ENCODE data around the gene CSNK2A2. TPM values are rescaled to one million over a fixed set of nuclear protein-coding genes. Genes with fewer than 3 reads are reported as not detected.

The CSNK2A2 gene
- total and polyA plus RNA-seq, 2 experiments from 2014 or later = 44.7 to 102 TPM

- Histone ChIP-seq H3K36me3 (ENCODE audit: insufficient read depth) (no peaks in the 10 kb centered on the region), H3K4me3 (peak overlapping the region; percentile 56), H3K4me1 (ENCODE audit: insufficient read depth) (peaks cover 17% of the 10 kb centered on the region), H4K20me1 (replicated peaks; ENCODE audit: insufficient read depth) (no peaks in the 10 kb centered on the region), H3K27me3 (ENCODE audit: insufficient read depth) (no peaks in the 10 kb centered on the region), H3K9me2 (ENCODE audit: insufficient read depth) (no peaks in the 10 kb centered on the region), H2AFZ (peak overlapping the region; percentile 91), H3K4me2 (peak overlapping the region; percentile 83), H3K79me2 (replicated peaks; ENCODE audit: insufficient read depth) (no peaks in the 10 kb centered on the region), H3K27ac (ENCODE audit: low read depth) (no peak overlapping the region), H3F3A (replicated peaks; ENCODE audit: low read depth) (no peaks in the 10 kb centered on the region)
- TF ChIP-seq, protein P1, sequence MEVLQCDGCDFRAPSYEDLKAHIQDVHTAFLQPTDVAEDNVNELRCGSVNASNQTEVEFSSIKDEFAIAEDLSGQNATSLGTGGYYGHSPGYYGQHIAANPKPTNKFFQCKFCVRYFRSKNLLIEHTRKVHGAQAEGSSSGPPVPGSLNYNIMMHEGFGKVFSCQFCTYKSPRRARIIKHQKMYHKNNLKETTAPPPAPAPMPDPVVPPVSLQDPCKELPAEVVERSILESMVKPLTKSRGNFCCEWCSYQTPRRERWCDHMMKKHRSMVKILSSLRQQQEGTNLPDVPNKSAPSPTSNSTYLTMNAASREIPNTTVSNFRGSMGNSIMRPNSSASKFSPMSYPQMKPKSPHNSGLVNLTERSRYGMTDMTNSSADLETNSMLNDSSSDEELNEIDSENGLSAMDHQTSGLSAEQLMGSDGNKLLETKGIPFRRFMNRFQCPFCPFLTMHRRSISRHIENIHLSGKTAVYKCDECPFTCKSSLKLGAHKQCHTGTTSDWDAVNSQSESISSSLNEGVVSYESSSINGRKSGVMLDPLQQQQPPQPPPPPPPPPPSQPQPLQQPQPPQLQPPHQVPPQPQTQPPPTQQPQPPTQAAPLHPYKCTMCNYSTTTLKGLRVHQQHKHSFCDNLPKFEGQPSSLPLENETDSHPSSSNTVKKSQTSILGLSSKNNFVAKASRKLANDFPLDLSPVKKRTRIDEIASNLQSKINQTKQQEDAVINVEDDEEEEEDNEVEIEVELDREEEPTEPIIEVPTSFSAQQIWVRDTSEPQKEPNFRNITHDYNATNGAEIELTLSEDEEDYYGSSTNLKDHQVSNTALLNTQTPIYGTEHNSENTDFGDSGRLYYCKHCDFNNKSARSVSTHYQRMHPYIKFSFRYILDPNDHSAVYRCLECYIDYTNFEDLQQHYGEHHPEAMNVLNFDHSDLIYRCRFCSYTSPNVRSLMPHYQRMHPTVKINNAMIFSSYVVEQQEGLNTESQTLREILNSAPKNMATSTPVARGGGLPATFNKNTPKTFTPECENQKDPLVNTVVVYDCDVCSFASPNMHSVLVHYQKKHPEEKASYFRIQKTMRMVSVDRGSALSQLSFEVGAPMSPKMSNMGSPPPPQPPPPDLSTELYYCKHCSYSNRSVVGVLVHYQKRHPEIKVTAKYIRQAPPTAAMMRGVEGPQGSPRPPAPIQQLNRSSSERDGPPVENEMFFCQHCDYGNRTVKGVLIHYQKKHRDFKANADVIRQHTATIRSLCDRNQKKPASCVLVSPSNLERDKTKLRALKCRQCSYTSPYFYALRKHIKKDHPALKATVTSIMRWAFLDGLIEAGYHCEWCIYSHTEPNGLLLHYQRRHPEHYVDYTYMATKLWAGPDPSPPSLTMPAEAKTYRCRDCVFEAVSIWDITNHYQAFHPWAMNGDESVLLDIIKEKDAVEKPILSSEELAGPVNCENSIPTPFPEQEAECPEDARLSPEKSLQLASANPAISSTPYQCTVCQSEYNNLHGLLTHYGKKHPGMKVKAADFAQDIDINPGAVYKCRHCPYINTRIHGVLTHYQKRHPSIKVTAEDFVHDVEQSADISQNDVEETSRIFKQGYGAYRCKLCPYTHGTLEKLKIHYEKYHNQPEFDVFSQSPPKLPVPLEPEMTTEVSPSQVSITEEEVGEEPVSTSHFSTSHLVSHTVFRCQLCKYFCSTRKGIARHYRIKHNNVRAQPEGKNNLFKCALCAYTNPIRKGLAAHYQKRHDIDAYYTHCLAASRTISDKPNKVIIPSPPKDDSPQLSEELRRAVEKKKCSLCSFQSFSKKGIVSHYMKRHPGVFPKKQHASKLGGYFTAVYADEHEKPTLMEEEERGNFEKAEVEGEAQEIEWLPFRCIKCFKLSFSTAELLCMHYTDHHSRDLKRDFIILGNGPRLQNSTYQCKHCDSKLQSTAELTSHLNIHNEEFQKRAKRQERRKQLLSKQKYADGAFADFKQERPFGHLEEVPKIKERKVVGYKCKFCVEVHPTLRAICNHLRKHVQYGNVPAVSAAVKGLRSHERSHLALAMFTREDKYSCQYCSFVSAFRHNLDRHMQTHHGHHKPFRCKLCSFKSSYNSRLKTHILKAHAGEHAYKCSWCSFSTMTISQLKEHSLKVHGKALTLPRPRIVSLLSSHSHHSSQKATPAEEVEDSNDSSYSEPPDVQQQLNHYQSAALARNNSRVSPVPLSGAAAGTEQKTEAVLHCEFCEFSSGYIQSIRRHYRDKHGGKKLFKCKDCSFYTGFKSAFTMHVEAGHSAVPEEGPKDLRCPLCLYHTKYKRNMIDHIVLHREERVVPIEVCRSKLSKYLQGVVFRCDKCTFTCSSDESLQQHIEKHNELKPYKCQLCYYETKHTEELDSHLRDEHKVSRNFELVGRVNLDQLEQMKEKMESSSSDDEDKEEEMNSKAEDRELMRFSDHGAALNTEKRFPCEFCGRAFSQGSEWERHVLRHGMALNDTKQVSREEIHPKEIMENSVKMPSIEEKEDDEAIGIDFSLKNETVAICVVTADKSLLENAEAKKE (CRISPR knock-in tag; IDR thresholded peaks at IDR 0.05) = no peak
- TF ChIP-seq, protein P2, sequence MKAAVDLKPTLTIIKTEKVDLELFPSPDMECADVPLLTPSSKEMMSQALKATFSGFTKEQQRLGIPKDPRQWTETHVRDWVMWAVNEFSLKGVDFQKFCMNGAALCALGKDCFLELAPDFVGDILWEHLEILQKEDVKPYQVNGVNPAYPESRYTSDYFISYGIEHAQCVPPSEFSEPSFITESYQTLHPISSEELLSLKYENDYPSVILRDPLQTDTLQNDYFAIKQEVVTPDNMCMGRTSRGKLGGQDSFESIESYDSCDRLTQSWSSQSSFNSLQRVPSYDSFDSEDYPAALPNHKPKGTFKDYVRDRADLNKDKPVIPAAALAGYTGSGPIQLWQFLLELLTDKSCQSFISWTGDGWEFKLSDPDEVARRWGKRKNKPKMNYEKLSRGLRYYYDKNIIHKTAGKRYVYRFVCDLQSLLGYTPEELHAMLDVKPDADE (IDR thresholded peaks at IDR 0.05) = no peak
- no peak for TF ChIP-seq STAT1 (IDR thresholded peaks at IDR 0.05; ENCODE audit: unreplicated experiment)
- TF ChIP-seq, protein P3, sequence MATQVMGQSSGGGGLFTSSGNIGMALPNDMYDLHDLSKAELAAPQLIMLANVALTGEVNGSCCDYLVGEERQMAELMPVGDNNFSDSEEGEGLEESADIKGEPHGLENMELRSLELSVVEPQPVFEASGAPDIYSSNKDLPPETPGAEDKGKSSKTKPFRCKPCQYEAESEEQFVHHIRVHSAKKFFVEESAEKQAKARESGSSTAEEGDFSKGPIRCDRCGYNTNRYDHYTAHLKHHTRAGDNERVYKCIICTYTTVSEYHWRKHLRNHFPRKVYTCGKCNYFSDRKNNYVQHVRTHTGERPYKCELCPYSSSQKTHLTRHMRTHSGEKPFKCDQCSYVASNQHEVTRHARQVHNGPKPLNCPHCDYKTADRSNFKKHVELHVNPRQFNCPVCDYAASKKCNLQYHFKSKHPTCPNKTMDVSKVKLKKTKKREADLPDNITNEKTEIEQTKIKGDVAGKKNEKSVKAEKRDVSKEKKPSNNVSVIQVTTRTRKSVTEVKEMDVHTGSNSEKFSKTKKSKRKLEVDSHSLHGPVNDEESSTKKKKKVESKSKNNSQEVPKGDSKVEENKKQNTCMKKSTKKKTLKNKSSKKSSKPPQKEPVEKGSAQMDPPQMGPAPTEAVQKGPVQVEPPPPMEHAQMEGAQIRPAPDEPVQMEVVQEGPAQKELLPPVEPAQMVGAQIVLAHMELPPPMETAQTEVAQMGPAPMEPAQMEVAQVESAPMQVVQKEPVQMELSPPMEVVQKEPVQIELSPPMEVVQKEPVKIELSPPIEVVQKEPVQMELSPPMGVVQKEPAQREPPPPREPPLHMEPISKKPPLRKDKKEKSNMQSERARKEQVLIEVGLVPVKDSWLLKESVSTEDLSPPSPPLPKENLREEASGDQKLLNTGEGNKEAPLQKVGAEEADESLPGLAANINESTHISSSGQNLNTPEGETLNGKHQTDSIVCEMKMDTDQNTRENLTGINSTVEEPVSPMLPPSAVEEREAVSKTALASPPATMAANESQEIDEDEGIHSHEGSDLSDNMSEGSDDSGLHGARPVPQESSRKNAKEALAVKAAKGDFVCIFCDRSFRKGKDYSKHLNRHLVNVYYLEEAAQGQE (IDR thresholded peaks at IDR 0.05; ENCODE audit: unreplicated experiment) = no peak
- no peak for TF ChIP-seq NANOG (IDR thresholded peaks at IDR 0.05; ENCODE audit: borderline replicate concordance)
- TF ChIP-seq POLR2AphosphoS5 (IDR thresholded peaks at IDR 0.05; ENCODE audit: low read depth) = no peak
- TF ChIP-seq ZNF331 (CRISPR knock-in tag; IDR thresholded peaks at IDR 0.05; ENCODE audit: low read depth) = no peak
- no peak for TF ChIP-seq ZNF114 (CRISPR knock-in tag; IDR thresholded peaks at IDR 0.05)
- TF ChIP-seq CTCF (conservative IDR thresholded peaks at IDR 0.05; ENCODE audit: low read depth in 2 of 2) = no peak
- TF ChIP-seq JUNB (IDR thresholded peaks at IDR 0.05; ENCODE audit: unreplicated experiment) = no peak
- TF ChIP-seq EZH2phosphoT487 (IDR thresholded peaks at IDR 0.05; ENCODE audit: unreplicated experiment) = no peak
- no peak for TF ChIP-seq CREB1 (CRISPR knock-in tag; IDR thresholded peaks at IDR 0.05; ENCODE audit: low read depth)
- TF ChIP-seq EZH2 (IDR thresholded peaks at IDR 0.05; ENCODE audit: low read depth, unreplicated experiment) = no peak
- Mint-ChIP-seq H3K27ac (no peak overlapping the region), H3K4me3 (peak overlapping the region; percentile 92), H3K27me3 (ENCODE audit: insufficient read depth, low read depth, poor library complexity) (peaks cover 10% of the 10 kb centered on the region), H3K9me3 (no peaks in the 10 kb centered on the region), H3K4me1 (peaks cover 17% of the 10 kb centered on the region), H3K36me3 (ENCODE audit: low read depth) (no peaks in the 10 kb centered on the region)
- ATAC-seq (peak; percentile 9), DNase-seq (ENCODE audit: low spot score) (peak; percentile 19)
Measured at GRCh38 chr16:58235663-58236062, 37.8 kb upstream of the CSNK2A2 start.
